ENCODE measurements around the gene RAB22A. TPM values are rescaled to one million over a fixed set of nuclear protein-coding genes. Genes with fewer than 3 reads are reported as not detected.

Gene RAB22A
- total and polyA plus RNA-seq, 9 of the 15 experiments (the other 6 are each of a cell fraction or from before 2014, with no cell fraction given) = 1.1 to 8.0 (median 6.7) TPM

DNA sequence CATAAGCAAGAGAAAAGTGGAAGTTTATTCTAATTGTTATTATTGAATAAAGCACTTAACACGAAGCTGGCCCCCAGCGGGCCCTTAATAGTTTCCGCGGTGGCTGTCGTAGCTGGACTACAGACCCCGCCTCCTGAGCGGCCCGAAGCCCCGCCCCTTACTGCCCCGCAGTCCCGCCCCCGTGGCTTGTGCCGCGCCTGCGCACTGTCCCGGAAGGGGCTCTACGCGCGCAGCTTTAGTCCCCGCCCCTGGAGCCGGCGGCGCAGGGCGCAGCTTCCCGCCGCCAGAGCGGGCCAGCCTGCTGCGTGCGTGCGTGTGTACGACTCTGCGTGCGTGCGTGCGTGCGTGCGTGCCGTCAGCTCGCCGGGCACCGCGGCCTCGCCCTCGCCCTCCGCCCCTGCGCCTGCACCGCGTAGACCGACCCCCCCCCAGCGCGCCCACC is 79.4 kb downstream of the RAB22A start, which contains the start of gene VAPB (continued):
- TF ChIP-seq, protein P1, sequence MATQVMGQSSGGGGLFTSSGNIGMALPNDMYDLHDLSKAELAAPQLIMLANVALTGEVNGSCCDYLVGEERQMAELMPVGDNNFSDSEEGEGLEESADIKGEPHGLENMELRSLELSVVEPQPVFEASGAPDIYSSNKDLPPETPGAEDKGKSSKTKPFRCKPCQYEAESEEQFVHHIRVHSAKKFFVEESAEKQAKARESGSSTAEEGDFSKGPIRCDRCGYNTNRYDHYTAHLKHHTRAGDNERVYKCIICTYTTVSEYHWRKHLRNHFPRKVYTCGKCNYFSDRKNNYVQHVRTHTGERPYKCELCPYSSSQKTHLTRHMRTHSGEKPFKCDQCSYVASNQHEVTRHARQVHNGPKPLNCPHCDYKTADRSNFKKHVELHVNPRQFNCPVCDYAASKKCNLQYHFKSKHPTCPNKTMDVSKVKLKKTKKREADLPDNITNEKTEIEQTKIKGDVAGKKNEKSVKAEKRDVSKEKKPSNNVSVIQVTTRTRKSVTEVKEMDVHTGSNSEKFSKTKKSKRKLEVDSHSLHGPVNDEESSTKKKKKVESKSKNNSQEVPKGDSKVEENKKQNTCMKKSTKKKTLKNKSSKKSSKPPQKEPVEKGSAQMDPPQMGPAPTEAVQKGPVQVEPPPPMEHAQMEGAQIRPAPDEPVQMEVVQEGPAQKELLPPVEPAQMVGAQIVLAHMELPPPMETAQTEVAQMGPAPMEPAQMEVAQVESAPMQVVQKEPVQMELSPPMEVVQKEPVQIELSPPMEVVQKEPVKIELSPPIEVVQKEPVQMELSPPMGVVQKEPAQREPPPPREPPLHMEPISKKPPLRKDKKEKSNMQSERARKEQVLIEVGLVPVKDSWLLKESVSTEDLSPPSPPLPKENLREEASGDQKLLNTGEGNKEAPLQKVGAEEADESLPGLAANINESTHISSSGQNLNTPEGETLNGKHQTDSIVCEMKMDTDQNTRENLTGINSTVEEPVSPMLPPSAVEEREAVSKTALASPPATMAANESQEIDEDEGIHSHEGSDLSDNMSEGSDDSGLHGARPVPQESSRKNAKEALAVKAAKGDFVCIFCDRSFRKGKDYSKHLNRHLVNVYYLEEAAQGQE (IDR thresholded peaks at IDR 0.05; ENCODE audit: borderline replicate concordance) = peak; percentile 35; the same call in 1 of the 2 replicates
- TF ChIP-seq, protein P1 (CRISPR knock-in tag; IDR thresholded peaks at IDR 0.05; ENCODE audit: low read depth) = no peak
- TF ChIP-seq, protein P2, sequence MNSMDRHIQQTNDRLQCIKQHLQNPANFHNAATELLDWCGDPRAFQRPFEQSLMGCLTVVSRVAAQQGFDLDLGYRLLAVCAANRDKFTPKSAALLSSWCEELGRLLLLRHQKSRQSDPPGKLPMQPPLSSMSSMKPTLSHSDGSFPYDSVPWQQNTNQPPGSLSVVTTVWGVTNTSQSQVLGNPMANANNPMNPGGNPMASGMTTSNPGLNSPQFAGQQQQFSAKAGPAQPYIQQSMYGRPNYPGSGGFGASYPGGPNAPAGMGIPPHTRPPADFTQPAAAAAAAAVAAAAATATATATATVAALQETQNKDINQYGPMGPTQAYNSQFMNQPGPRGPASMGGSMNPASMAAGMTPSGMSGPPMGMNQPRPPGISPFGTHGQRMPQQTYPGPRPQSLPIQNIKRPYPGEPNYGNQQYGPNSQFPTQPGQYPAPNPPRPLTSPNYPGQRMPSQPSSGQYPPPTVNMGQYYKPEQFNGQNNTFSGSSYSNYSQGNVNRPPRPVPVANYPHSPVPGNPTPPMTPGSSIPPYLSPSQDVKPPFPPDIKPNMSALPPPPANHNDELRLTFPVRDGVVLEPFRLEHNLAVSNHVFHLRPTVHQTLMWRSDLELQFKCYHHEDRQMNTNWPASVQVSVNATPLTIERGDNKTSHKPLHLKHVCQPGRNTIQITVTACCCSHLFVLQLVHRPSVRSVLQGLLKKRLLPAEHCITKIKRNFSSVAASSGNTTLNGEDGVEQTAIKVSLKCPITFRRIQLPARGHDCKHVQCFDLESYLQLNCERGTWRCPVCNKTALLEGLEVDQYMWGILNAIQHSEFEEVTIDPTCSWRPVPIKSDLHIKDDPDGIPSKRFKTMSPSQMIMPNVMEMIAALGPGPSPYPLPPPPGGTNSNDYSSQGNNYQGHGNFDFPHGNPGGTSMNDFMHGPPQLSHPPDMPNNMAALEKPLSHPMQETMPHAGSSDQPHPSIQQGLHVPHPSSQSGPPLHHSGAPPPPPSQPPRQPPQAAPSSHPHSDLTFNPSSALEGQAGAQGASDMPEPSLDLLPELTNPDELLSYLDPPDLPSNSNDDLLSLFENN (IDR thresholded peaks at IDR 0.05; ENCODE audit: low read depth in 2 of 2, low read length in 2 of 2) = 0 out of 4 replicates have a peak, but pooled peaks of 1 of the 2 experiments have one; percentile 14
- TF ChIP-seq, protein P3, sequence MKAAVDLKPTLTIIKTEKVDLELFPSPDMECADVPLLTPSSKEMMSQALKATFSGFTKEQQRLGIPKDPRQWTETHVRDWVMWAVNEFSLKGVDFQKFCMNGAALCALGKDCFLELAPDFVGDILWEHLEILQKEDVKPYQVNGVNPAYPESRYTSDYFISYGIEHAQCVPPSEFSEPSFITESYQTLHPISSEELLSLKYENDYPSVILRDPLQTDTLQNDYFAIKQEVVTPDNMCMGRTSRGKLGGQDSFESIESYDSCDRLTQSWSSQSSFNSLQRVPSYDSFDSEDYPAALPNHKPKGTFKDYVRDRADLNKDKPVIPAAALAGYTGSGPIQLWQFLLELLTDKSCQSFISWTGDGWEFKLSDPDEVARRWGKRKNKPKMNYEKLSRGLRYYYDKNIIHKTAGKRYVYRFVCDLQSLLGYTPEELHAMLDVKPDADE (conservative IDR thresholded peaks at IDR 0.05; ENCODE audit: control insufficient read depth, low read depth, low read length) = peak; percentile 74; the same call in 1 of the 2 replicates
- TF ChIP-seq KAT7 (CRISPR knock-in tag; IDR thresholded peaks at IDR 0.05; ENCODE audit: borderline replicate concordance) (no peak), ZNF239 (CRISPR knock-in tag; IDR thresholded peaks at IDR 0.05) (no peak), BCOR (IDR thresholded peaks at IDR 0.05) (no peak), FOXM1 (IDR thresholded peaks at IDR 0.05; ENCODE audit: low read depth) (no peak), FOXM1 (CRISPR knock-in tag; IDR thresholded peaks at IDR 0.05; ENCODE audit: low read depth) (no peak), TAF15 (IDR thresholded peaks at IDR 0.05; ENCODE audit: low read depth, low read length) (no peak), SMARCE1 (IDR thresholded peaks at IDR 0.05) (no peak), FOXK1 (CRISPR knock-in tag; IDR thresholded peaks at IDR 0.05; ENCODE audit: borderline replicate concordance) (no peak), ZFPM2 (CRISPR knock-in tag; IDR thresholded peaks at IDR 0.05) (no peak), POLR2A (conservative IDR thresholded peaks at IDR 0.05) (peak; percentile 50; the same call in 1 of the 2 replicates), STAT5A (IDR thresholded peaks at IDR 0.05; ENCODE audit: borderline replicate concordance, low read length) (no peak), FOSL1 (tag; conservative IDR thresholded peaks at IDR 0.05) (0 out of 2 replicates have a peak, but pooled peaks have one; percentile 9)
